H4 (cell line): Measurements from ENCODE around the gene LSAMP. TPM values are rescaled to one million over a fixed set of nuclear protein-coding genes. Genes with fewer than 3 reads are reported as not detected.

ENCODE experiments used
- DNase-seq: peaks from one replicate; pipeline ENCODE4 v3.0.0-alpha.2; 2015; ENCODE audit warnings: low spot score
- total RNA-seq: library from RNA; depleted of rRNA; stranded (reverse); fragments of >200 nt; shearing (Covaris generic); gene quantifications from 2 replicates; pipeline ENCODE4 v1.2.3, GENCODE V29; 2014

Gene LSAMP
- total RNA-seq, 1 experiment from 2014 or later, result 4.7 TPM

GRCh38 chr3:116432795-116433194, 12.5 kb downstream of the LSAMP start:
- no peak for DNase-seq

- DNase-seq, result no peak
These were observed 15.6 kb downstream of the LSAMP start for GRCh38 chr3:116429479-116430269.

- no peak for DNase-seq
These were observed 19.3 kb downstream of the LSAMP start for GRCh38 chr3:116426036-116426435.

GRCh38 chr3:116425126-116425525, 20.2 kb downstream of the LSAMP start:
- no peak for DNase-seq

GRCh38 chr3:116423945-116424344, 21.3 kb downstream of the LSAMP start:
- DNase-seq, result no peak

GRCh38 chr3:116423374-116423773, 21.9 kb downstream of the LSAMP start:
- DNase-seq, result peak; percentile 12

GRCh38 chr3:116417151-116417550, 28.1 kb downstream of the LSAMP start:
- no peak for DNase-seq

GRCh38 chr3:116413319-116413718, 32.0 kb downstream of the LSAMP start:
- no peak for DNase-seq

- DNase-seq, result no peak
These were observed 36.8 kb downstream of the LSAMP start for GRCh38 chr3:116408473-116408872.

GRCh38 chr3:116405231-116405630, 40.1 kb downstream of the LSAMP start:
- DNase-seq, result no peak

- DNase-seq, result no peak
These were observed 45.5 kb downstream of the LSAMP start for GRCh38 chr3:116399701-116400226.

GRCh38 chr3:116394365-116394764, 50.9 kb downstream of the LSAMP start:
- DNase-seq, result no peak

- no peak for DNase-seq
These were observed 52.1 kb downstream of the LSAMP start for GRCh38 chr3:116393199-116393598.

- DNase-seq, result no peak
These were observed 53.0 kb downstream of the LSAMP start for GRCh38 chr3:116392291-116392690.

GRCh38 chr3:116391296-116392201, 53.7 kb downstream of the LSAMP start:
- no peak for DNase-seq

- no peak for DNase-seq
These were observed 55.0 kb downstream of the LSAMP start for GRCh38 chr3:116390318-116390717.

- DNase-seq, result no peak
These were observed 56.4 kb downstream of the LSAMP start for GRCh38 chr3:116388867-116389385.

- no peak for DNase-seq
These were observed 59.1 kb downstream of the LSAMP start for GRCh38 chr3:116386168-116386567.

- no peak for DNase-seq
These were observed 60.6 kb downstream of the LSAMP start for GRCh38 chr3:116384717-116385116.

GRCh38 chr3:116378077-116378476, 67.2 kb downstream of the LSAMP start:
- no peak for DNase-seq

- DNase-seq, result no peak
These were observed 70.4 kb downstream of the LSAMP start for GRCh38 chr3:116374901-116375300.

- DNase-seq, result no peak
These were observed 77.4 kb downstream of the LSAMP start for GRCh38 chr3:116367761-116368395.
